Type B pancreatic cell (in vitro differentiated cells): ENCODE measurements around the gene MON2. TPM values are rescaled to one million over a fixed set of nuclear protein-coding genes. Genes with fewer than 3 reads are reported as not detected.

Experiments
- DNase-seq: peaks from one replicate; pipeline ENCODE4 v3.0.0; 2021; ENCODE audit warnings: mixed read lengths; ENCODE audit not compliant: unreplicated experiment; ENCODE audit errors: extremely low spot score
- H3K27ac Mint-ChIP-seq: 2 replicates; pipeline ENCODE4 v1.8.0; 2021; ENCODE audit warnings: mild to moderate bottlenecking, mixed read lengths
- H3K27me3 Mint-ChIP-seq: 2 replicates; pipeline ENCODE4 v1.8.0; 2021; ENCODE audit warnings: mixed read lengths
- H3K36me3 Mint-ChIP-seq: 2 replicates; pipeline ENCODE4 v1.8.0; 2021; ENCODE audit warnings: mixed read lengths
- H3K4me1 Mint-ChIP-seq: one replicate; pipeline ENCODE4 v1.8.0; 2021; ENCODE audit warnings: mixed read lengths; ENCODE audit not compliant: unreplicated experiment
- H3K4me3 Mint-ChIP-seq: 2 replicates; pipeline ENCODE4 v1.8.0; 2021; ENCODE audit warnings: mild to moderate bottlenecking, mixed read lengths
- H3K9me3 Mint-ChIP-seq: 2 replicates; pipeline ENCODE4 v1.8.0; 2021; ENCODE audit warnings: mixed read lengths
- long read RNA-seq: library from polyadenylated mRNA; unstranded; transcript quantifications from one replicate; pipeline ENCODE4 v2.0.0, GENCODE V29; 2020
- total RNA-seq: library from RNA; stranded (reverse); gene quantifications from 2 replicates; pipeline ENCODE4 v1.2.1, GENCODE V29; 2021; ENCODE audit warnings: low replicate concordance
- TF ChIP-seq, protein P1 (sequence below): fragments of 200-600 bp; sonication (generic); conservative IDR thresholded peaks from 2 replicates; pipeline ENCODE4 v1.5.0; 2021; ENCODE audit warnings: antibody characterized with exemption, mild to moderate bottlenecking

MON2 gene, protein sequence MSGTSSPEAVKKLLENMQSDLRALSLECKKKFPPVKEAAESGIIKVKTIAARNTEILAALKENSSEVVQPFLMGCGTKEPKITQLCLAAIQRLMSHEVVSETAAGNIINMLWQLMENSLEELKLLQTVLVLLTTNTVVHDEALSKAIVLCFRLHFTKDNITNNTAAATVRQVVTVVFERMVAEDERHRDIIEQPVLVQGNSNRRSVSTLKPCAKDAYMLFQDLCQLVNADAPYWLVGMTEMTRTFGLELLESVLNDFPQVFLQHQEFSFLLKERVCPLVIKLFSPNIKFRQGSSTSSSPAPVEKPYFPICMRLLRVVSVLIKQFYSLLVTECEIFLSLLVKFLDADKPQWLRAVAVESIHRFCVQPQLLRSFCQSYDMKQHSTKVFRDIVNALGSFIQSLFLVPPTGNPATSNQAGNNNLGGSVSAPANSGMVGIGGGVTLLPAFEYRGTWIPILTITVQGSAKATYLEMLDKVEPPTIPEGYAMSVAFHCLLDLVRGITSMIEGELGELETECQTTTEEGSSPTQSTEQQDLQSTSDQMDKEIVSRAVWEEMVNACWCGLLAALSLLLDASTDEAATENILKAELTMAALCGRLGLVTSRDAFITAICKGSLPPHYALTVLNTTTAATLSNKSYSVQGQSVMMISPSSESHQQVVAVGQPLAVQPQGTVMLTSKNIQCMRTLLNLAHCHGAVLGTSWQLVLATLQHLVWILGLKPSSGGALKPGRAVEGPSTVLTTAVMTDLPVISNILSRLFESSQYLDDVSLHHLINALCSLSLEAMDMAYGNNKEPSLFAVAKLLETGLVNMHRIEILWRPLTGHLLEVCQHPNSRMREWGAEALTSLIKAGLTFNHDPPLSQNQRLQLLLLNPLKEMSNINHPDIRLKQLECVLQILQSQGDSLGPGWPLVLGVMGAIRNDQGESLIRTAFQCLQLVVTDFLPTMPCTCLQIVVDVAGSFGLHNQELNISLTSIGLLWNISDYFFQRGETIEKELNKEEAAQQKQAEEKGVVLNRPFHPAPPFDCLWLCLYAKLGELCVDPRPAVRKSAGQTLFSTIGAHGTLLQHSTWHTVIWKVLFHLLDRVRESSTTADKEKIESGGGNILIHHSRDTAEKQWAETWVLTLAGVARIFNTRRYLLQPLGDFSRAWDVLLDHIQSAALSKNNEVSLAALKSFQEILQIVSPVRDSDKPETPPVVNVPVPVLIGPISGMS (N-terminal part only)
- total RNA-seq = 44.2 and 47.4 TPM in 2 replicates
- long read RNA-seq, partial matches to known transcripts = 9 of 12 reads
- long read RNA-seq, other reads (novel, unspliced or antisense) = 3 of 12 reads

DNA sequence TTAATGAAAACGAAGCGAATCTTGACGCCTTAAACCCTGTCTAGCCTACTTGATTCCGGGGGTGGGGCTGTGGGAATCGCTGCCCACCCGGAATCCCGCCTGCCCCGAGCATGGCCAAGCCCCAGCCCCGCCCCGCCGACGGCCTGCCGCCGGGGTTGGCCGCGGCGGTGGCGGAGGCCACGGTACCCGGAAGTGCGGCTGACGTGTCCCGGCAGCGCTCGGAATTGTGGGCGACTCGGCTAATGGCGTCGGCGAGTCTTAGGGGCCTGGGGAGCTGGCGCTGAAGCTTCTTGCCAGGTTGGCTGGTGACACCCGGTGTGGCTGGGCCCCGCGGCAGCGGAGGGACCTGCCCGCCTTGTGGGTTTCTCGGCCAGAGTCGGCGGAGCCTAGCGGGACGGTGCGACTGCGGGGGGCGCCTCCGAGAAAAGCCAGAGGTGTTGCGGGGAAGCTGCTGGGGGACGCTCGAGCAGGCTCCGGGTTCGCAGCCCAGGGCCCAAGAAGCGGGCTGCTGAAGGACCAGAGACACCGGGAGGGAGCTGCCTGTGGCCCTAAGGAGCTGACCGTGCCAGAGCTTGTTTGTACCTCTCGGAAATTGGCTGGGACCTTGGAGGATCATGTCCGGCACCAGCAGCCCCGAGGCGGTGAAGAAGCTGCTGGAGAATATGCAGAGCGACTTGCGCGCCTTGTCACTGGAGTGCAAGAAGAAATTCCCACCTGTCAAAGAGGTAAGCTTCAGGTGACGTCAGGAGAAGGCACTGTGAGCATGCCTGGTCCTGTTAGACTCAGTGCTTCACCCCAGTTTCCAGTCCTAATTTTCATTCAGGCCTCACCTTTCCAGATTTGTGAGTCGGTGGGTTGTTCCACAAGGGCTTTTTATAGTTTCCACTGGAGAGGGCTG lies at the start of gene MON2:
TSS of gene MON2 (plus strand) at position 233 of the 898 bp plus-strand sequence. CDS start at position 615, 382 bp downstream.
- H3K4me3 Mint-ChIP-seq = peak within 1 kb of the TSS; percentile 95
- peaks cover 10% of the 10 kb centered on the region for H3K9me3 Mint-ChIP-seq
- H3K4me1 Mint-ChIP-seq = peaks cover 6% of the 10 kb centered on the region
- peaks cover 3% of the 10 kb centered on the region for H3K27me3 Mint-ChIP-seq
- H3K36me3 Mint-ChIP-seq = no peaks in the 10 kb centered on the region
- TF ChIP-seq, protein P1, sequence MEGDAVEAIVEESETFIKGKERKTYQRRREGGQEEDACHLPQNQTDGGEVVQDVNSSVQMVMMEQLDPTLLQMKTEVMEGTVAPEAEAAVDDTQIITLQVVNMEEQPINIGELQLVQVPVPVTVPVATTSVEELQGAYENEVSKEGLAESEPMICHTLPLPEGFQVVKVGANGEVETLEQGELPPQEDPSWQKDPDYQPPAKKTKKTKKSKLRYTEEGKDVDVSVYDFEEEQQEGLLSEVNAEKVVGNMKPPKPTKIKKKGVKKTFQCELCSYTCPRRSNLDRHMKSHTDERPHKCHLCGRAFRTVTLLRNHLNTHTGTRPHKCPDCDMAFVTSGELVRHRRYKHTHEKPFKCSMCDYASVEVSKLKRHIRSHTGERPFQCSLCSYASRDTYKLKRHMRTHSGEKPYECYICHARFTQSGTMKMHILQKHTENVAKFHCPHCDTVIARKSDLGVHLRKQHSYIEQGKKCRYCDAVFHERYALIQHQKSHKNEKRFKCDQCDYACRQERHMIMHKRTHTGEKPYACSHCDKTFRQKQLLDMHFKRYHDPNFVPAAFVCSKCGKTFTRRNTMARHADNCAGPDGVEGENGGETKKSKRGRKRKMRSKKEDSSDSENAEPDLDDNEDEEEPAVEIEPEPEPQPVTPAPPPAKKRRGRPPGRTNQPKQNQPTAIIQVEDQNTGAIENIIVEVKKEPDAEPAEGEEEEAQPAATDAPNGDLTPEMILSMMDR = no peak
- DNase-seq = peak; percentile 87
- H3K27ac Mint-ChIP-seq = peak within 1 kb of the TSS; percentile 95

DNA sequence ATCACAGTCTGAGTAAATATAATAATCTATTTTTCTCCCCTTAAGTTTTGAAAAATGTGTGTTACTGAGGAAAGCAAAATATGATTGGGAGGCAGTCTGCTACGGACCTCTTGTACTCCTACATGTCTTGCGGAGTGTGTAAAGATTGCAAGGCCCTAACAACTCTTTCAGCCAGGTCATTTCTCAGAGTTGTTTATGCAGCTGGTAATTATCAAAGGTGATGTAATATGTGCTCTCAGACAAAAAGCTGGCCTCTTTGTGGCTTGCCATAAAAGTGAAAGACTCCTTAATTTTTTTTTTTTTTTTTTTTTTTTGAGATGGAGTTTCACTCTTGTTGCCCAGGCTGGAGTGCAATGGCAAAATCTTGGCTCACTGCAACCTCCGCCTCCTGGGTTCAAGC lies 40.5 kb upstream of the MON2 start:
- no peaks in the 10 kb centered on the region for H3K36me3 Mint-ChIP-seq
- H3K4me1 Mint-ChIP-seq = no peaks in the 10 kb centered on the region
- no peak for DNase-seq
- H3K4me3 Mint-ChIP-seq = no peak overlapping the region
- no peak overlapping the region for H3K27ac Mint-ChIP-seq
- H3K9me3 Mint-ChIP-seq = peaks cover 23% of the 10 kb centered on the region
- peaks cover 13% of the 10 kb centered on the region for H3K27me3 Mint-ChIP-seq
- TF ChIP-seq, protein P1 = no peak

DNA sequence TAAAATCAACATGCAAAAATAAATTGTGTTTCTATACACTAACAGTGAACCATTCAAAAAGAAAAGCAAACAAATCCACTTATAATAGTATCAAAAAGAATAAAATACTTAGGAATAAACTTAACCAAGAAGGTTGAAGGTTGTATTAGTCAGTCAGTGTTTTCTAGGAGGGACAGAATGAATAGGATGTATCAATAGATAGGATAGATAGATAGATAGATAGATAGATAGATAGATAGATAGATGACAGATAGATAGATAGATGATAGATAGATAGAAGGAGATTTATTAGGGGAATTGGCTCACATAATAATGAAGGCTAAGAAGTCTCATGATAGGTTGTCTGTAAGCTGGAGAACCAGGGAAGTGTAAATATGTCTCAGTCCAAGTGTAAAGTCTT lies 37.2 kb upstream of the MON2 start:
- Mint-ChIP-seq H3K27ac (no peak overlapping the region), H3K9me3 (peaks cover 5% of the 10 kb centered on the region), H3K27me3 (peaks cover 30% of the 10 kb centered on the region), H3K4me1 (no peaks in the 10 kb centered on the region), H3K36me3 (no peaks in the 10 kb centered on the region), H3K4me3 (no peak overlapping the region)
- DNase-seq = no peak
- TF ChIP-seq, protein P1 = no peak

DNA sequence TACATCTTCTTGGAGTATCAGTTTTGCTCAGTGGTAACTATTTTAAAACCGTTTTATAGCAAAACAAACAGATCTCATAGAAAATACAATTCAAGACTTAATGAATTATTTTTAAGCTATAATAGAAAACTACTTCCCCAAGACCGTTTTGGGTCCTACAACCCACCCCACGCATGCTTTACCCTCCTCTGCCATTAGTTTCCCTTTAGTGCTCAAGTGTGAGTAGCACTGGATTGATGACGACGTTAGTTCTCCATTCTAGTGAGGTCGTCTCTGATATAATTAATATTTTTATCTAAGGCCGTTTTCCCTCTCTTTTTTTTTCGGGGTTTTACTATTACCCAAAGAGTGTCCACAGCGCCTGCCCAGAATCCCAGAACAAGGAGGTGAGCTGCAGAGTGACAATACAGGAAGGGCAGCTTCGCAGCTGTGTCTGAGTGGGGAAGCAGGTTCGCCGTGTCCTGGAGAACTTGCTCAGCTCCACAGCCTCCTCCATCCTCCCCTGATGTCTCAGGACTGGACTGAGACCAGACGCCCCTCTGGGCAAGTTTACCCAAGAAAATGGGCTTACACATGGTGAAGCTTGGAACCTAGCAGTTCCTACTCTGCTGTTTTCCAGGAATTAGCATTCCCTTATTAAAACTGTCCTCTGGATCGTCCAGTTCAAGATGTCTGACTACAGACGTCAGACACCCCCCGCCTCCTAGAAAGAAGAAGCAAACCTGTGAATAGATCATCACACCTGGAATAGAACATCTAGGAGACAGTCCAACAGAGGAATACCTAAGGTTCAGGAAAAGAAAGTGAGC lies 31.9 kb upstream of the MON2 start:
- TF ChIP-seq, protein P1 = no peak
- H3K4me3 Mint-ChIP-seq = peak overlapping the region; percentile 88
- no peaks in the 10 kb centered on the region for H3K9me3 Mint-ChIP-seq
- no peak overlapping the region for H3K27ac Mint-ChIP-seq
- peaks cover 7% of the 10 kb centered on the region for H3K4me1 Mint-ChIP-seq
- DNase-seq = no peak
- no peaks in the 10 kb centered on the region for H3K36me3 Mint-ChIP-seq
- peaks cover 57% of the 10 kb centered on the region for H3K27me3 Mint-ChIP-seq
